H1 (cell line): ENCODE measurements around the gene DCAF17. TPM values are rescaled to one million over a fixed set of nuclear protein-coding genes. Genes with fewer than 3 reads are reported as not detected.

Source experiments
- CTCF ChIA-PET: fragments of 300-600 bp; sonication (Branson Sonifier 250); formaldehyde crosslinking; loops from one replicate; lab custom pipeline; 2021; ENCODE audit not compliant: partially characterized antibody; lab: Charles Lee
- POLR2A ChIA-PET: fragments of 300-600 bp; sonication (Branson Sonifier 250); formaldehyde crosslinking; loops from one replicate; lab custom pipeline; 2021; ENCODE audit warnings: inconsistent platforms; ENCODE audit not compliant: partially characterized antibody; lab: Charles Lee
- DNase-seq, 2 experiments: peaks; one replicate each; pipeline versions ENCODE4 v3.0.0 to v3.0.0-alpha.2; 2010 to 2022; ENCODE audit warnings: low spot score in 2 of 2, low read depth in 1 of 2, mixed read lengths in 1 of 2
- FAIRE-seq: peaks from 2 replicates; lab custom pipeline; 2011; peaks lifted over from hg19 to GRCh38; lab: Jason Lieb, UNC
- H2AFZ ChIP-seq: 2 replicates; pipeline ENCODE4 v1.8.1; 2012; ENCODE audit warnings: low read length, inconsistent platforms
- H2AK5ac ChIP-seq: 2 replicates; pipeline ENCODE4 v1.6.1; 2013; ENCODE audit warnings: low read depth, low read length
- H2BK120ac ChIP-seq: replicated peaks from 2 replicates; pipeline ENCODE3; 2013; ENCODE audit warnings: low read depth, low read length, inconsistent platforms
- H2BK12ac ChIP-seq: 2 replicates; pipeline ENCODE4 v1.6.1; 2013; ENCODE audit warnings: low read depth, low read length
- H2BK15ac ChIP-seq: 2 replicates; pipeline ENCODE4 v1.6.1; 2013; ENCODE audit warnings: low read length
- H2BK20ac ChIP-seq: 2 replicates; pipeline ENCODE4 v1.6.1; 2013; ENCODE audit warnings: low read length
- H2BK5ac ChIP-seq: 2 replicates; pipeline ENCODE4 v1.6.1; 2013; ENCODE audit warnings: low read depth, low read length
- H3K14ac ChIP-seq: 2 replicates; pipeline ENCODE4 v1.6.1; 2013; ENCODE audit warnings: inconsistent platforms; ENCODE audit not compliant: insufficient read length
- H3K18ac ChIP-seq: 2 replicates; pipeline ENCODE4 v1.6.1; 2013; ENCODE audit warnings: low read length; ENCODE audit errors: extremely low read depth
- H3K23ac ChIP-seq: 2 replicates; pipeline ENCODE4 v1.6.1; 2013; ENCODE audit warnings: inconsistent platforms; ENCODE audit not compliant: insufficient read length
- H3K23me2 ChIP-seq: 2 replicates; pipeline ENCODE4 v1.6.1; 2013; ENCODE audit warnings: low read depth, low read length
- H3K27ac ChIP-seq: 2 replicates; pipeline ENCODE4 v1.6.1; 2011; ENCODE audit warnings: low read depth, low read length, inconsistent platforms
- H3K27me3 ChIP-seq, 4 experiments: replicated peaks in 1 of 4; 1 replicate in 1 of 4; 2 replicates in 3 of 4; pipeline versions ENCODE4 v1.6.1 to v1.8.1; 2011 to 2013; ENCODE audit warnings: low read length in 3 of 4, mild to moderate bottlenecking in 3 of 4, inconsistent platforms in 2 of 4, mixed read lengths in 2 of 4, moderate library complexity in 1 of 4; ENCODE audit not compliant: control insufficient read depth in 3 of 4, insufficient read depth in 3 of 4; ENCODE audit errors: extremely low read depth in 1 of 4
- H3K36me3 ChIP-seq, 4 experiments: 2 replicates each; pipeline versions ENCODE4 v1.6.1 to v1.8.1; 2011 to 2013; ENCODE audit warnings: mild to moderate bottlenecking in 4 of 4, low read length in 3 of 4, moderate library complexity in 2 of 4, control low read depth in 1 of 4, inconsistent platforms in 1 of 4; ENCODE audit not compliant: insufficient read depth in 4 of 4, control insufficient read depth in 2 of 4
- H3K4ac ChIP-seq: replicated peaks from 2 replicates; pipeline ENCODE3; 2013; ENCODE audit warnings: low read length, low read depth, mixed read lengths, inconsistent platforms; ENCODE audit not compliant: insufficient read length
- H3K4me1 ChIP-seq, 4 experiments: replicated peaks in 1 of 4; 1 replicate in 1 of 4; 2 replicates in 3 of 4; pipeline versions ENCODE4 v1.6.1 to v1.8.1; 2011 to 2013; ENCODE audit warnings: low read length in 3 of 4, inconsistent platforms in 2 of 4, mixed read lengths in 1 of 4; ENCODE audit not compliant: insufficient read depth in 4 of 4, control insufficient read depth in 3 of 4
- H3K4me2 ChIP-seq, 2 experiments: 2 replicates each; pipeline versions ENCODE4 v1.6.1 to v1.8.1; 2011 to 2013; ENCODE audit warnings: low read depth in 2 of 2, low read length in 2 of 2, control low read depth in 1 of 2, inconsistent platforms in 1 of 2, mild to moderate bottlenecking in 1 of 2; ENCODE audit not compliant: insufficient read depth in 1 of 2
- H3K4me3 ChIP-seq, 4 experiments: fragments of 200-600, 300-600 bp in 1 of 4; sonication (generic), shearing (Covaris generic), sonication (Bioruptor Twin) in 1 of 4; 2 replicates each; pipeline versions ENCODE4 v1.5.1 to v1.8.1; 2011 to 2016; ENCODE audit warnings: low read length in 4 of 4, low read depth in 3 of 4, control low read depth in 2 of 4, inconsistent platforms in 2 of 4, mild to moderate bottlenecking in 2 of 4, mixed read lengths in 1 of 4, moderate library complexity in 1 of 4; ENCODE audit not compliant: insufficient read depth in 2 of 4; ENCODE audit errors: extremely low read depth in 1 of 4
- H3K56ac ChIP-seq: replicated peaks from 2 replicates; pipeline ENCODE3; 2013; ENCODE audit warnings: low read depth, mild to moderate bottlenecking, mixed read lengths, low read length, inconsistent platforms; ENCODE audit not compliant: insufficient read length
- H3K79me1 ChIP-seq: 2 replicates; pipeline ENCODE4 v1.6.1; 2013; ENCODE audit warnings: low read depth, low read length, control low read depth
- H3K79me2 ChIP-seq, 2 experiments: 2 replicates each; pipeline versions ENCODE4 v1.6.1 to v1.8.1; 2012 to 2013; ENCODE audit warnings: low read length in 2 of 2, mild to moderate bottlenecking in 2 of 2, inconsistent platforms in 1 of 2; ENCODE audit not compliant: insufficient read depth in 2 of 2, control insufficient read depth in 1 of 2
- H3K9ac ChIP-seq, 4 experiments: replicated peaks in 1 of 4; 1 replicate in 1 of 4; 2 replicates in 3 of 4; pipeline versions ENCODE4 v1.6.1 to v1.8.1; 2011 to 2013; ENCODE audit warnings: low read depth in 3 of 4, low read length in 3 of 4, control low read depth in 2 of 4, mild to moderate bottlenecking in 2 of 4, moderate library complexity in 2 of 4, inconsistent platforms in 1 of 4; ENCODE audit errors: extremely low read depth in 1 of 4
- H3K9me3 ChIP-seq, 2 experiments: 2 replicates each; pipeline versions ENCODE4 v1.6.1 to v1.8.1; 2012 to 2013; ENCODE audit warnings: mild to moderate bottlenecking in 2 of 2, moderate library complexity in 2 of 2, control low read depth in 1 of 2, inconsistent platforms in 1 of 2, low read depth in 1 of 2, low read length in 1 of 2, mixed read lengths in 1 of 2; ENCODE audit not compliant: insufficient read depth in 2 of 2
- H4K20me1 ChIP-seq, 2 experiments: replicated peaks in 1 of 2; 2 replicates each; pipeline versions ENCODE3 to v1.8.1; 2011 to 2013; ENCODE audit warnings: inconsistent platforms in 2 of 2, low read length in 2 of 2, mild to moderate bottlenecking in 1 of 2; ENCODE audit not compliant: insufficient read depth in 2 of 2, control insufficient read depth in 1 of 2
- H4K5ac ChIP-seq: 2 replicates; pipeline ENCODE4 v1.6.1; 2013; ENCODE audit warnings: low read length, low read depth, mixed read lengths, inconsistent platforms; ENCODE audit not compliant: insufficient read length
- H4K8ac ChIP-seq: 2 replicates; pipeline ENCODE4 v1.8.0; 2013; ENCODE audit warnings: mild to moderate bottlenecking, moderate library complexity, low read length, inconsistent platforms; ENCODE audit not compliant: insufficient read depth; ENCODE audit errors: extremely low read depth
- H4K91ac ChIP-seq: replicated peaks from 2 replicates; pipeline ENCODE3; 2013; ENCODE audit warnings: low read length, mixed read lengths, inconsistent platforms; ENCODE audit not compliant: insufficient read length
- GTF2F1 ChIP-seq: IDR thresholded peaks from 2 replicates; pipeline ENCODE4 v1.6.1; 2012; ENCODE audit warnings: low read depth, low read length, improper control_type of control experiment, borderline replicate concordance
- HDAC6 ChIP-seq: IDR thresholded peaks from one replicate; pipeline ENCODE4 v1.7.1; 2012; ENCODE audit warnings: low read depth, mild to moderate bottlenecking, inconsistent platforms, low read length, moderate library complexity
- JUN ChIP-seq: IDR thresholded peaks from 2 replicates; pipeline ENCODE4 v1.6.1; 2011; ENCODE audit warnings: low read depth, mild to moderate bottlenecking, improper control_type of control experiment, low read length
- JUND ChIP-seq: IDR thresholded peaks from 2 replicates; pipeline ENCODE4 v1.6.1; 2011; ENCODE audit warnings: mild to moderate bottlenecking, improper control_type of control experiment, low read length
- POU5F1 ChIP-seq: IDR thresholded peaks from 2 replicates; pipeline ENCODE4 v1.6.1; 2011; ENCODE audit warnings: low read depth, mild to moderate bottlenecking, low read length, moderate library complexity
- RFX5 ChIP-seq: IDR thresholded peaks from 2 replicates; pipeline ENCODE4 v1.6.1; 2011; ENCODE audit warnings: low read depth, low read length, improper control_type of control experiment, borderline replicate concordance
- RNF2 ChIP-seq: fragments of 200-900, 300-1000 bp; sonication (generic); IDR thresholded peaks from 2 replicates; pipeline ENCODE4 v1.7.1; 2016; ENCODE audit warnings: borderline replicate concordance, low read depth, mild to moderate bottlenecking, antibody characterized with exemption, low read length; ENCODE audit not compliant: poor library complexity, severe bottlenecking; ENCODE audit errors: missing control alignments
- YY1 ChIP-seq: IDR thresholded peaks from 2 replicates; pipeline ENCODE4 v1.6.1; 2011; ENCODE audit warnings: low read depth, mild to moderate bottlenecking, low read length
- WGBS, 2 experiments: shearing (Covaris generic) in 1 of 2; methylation state at CpG; one replicate each; pipeline versions ENCODE4 v1.1.6 to v1.1.7; 2013 to 2015; ENCODE audit warnings: low lambda C conversion rate in 2 of 2, mixed read lengths in 2 of 2, inconsistent platforms in 1 of 2, low coverage in 1 of 2, missing lambda C conversion rate in 1 of 2; ENCODE audit not compliant: insufficient replicate concordance in 2 of 2, insufficient coverage in 1 of 2, insufficient read length in 1 of 2; ENCODE audit errors: extremely low coverage in 1 of 2, missing lambda C conversion rate in 1 of 2; 5-methylcytosine and 5-hydroxymethylcytosine counted together
- polyA plus RNA-seq, 7 experiments: library from polyadenylated mRNA; depleted of rRNA in 3 of 7; stranded (reverse) in 5 of 7; unstranded in 2 of 7; fragments of >200 nt in 5 of 7; fragments of 200-250 nt in 2 of 7; gene quantifications; 1 replicate in 5 of 7; 2 replicates in 1 of 7; 4 replicates in 1 of 7; pipeline versions ENCODE4 v1.2.1 to v1.2.3, GENCODE V29; 2011 to 2013; ENCODE audit warnings: missing spikeins in 2 of 7, mixed read lengths in 2 of 7
- total RNA-seq: library from RNA; stranded (reverse); fragmentation: NEBNext Ultra II Directional; extraction: Animal tissue kit (Norgen Biotek cat#: 25700); gene quantifications from 2 replicates; pipeline ENCODE4 v1.2.1, GENCODE V29; 2021
- TF ChIP-seq, protein P1 (sequence below): IDR thresholded peaks from 2 replicates; pipeline ENCODE4 v1.6.1; 2011; ENCODE audit warnings: low read depth, mild to moderate bottlenecking, low read length; ENCODE audit not compliant: insufficient read depth

Gene DCAF17
- total and polyA plus RNA-seq, 2 of the 8 experiments (the other 6 are each of a cell fraction or from before 2014, with no cell fraction given) = 10.7 to 30.0 TPM

DNA sequence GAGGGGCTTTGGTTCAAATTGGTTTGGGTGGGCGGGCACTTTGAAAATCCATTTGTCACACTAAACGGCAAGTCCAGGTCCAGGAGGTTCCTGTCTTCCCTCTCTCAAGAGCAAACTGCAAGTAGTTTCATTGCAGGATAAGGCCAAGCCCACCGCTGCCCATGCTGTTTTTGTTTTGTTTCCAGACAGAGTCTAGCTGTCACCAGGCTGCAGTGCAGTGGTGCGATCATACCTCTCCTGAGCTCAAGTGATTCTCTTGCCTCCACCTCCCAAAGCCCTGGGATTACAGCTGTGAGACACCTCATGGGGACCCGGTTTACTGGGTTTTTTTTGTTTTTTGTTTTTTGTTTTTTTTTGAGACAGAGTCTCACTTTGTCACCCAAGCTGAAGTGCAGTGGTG, 86.4 kb downstream of the DCAF17 start:
- FAIRE-seq = no peak
- H3K79me1 ChIP-seq = no peaks in the 10 kb centered on the region
- no peaks in the 10 kb centered on the region for H3K36me3 ChIP-seq
- H2AK5ac ChIP-seq = no peak overlapping the region
- no peak overlapping the region for H2BK20ac ChIP-seq
- H3K4me1 ChIP-seq = peaks cover 7 to 21% (median 12%) of the 10 kb centered on the region in 4 experiments; a peak in 5 of 7 replicates
- H3K79me2 ChIP-seq = peaks cover 0 to 17% of the 10 kb centered on the region in 2 experiments; a peak in 3 of 4 replicates
- H3K4me2 ChIP-seq = no peak overlapping the region
- POLR2A ChIA-PET = interaction anchor here (0.6 to 4.5 kb wide), 6 partner anchors 9 to 547 kb away, joined by 3 to 32 read pairs (median 10); partner anchors contain the start of genes DCAF17 and METTL8
- no peak overlapping the region for H3K23ac ChIP-seq
- no peak overlapping the region for H3K4me3 ChIP-seq
- H3K56ac ChIP-seq = no peak overlapping the region
- no peak overlapping the region for H4K8ac ChIP-seq
- 90% methylated on average over 5 of the region's 5 CpGs; no CpG with 5 or more reads in 1 of the 2 experiments for WGBS, 2 experiments
- H3K27ac ChIP-seq = no peak overlapping the region
- H4K5ac ChIP-seq = no peak overlapping the region
- H2AFZ ChIP-seq = no peak overlapping the region
- H3K27me3 ChIP-seq = no peaks in the 10 kb centered on the region
- no peak for DNase-seq
- no peak overlapping the region for H2BK12ac ChIP-seq
- H2BK120ac ChIP-seq = no peak overlapping the region
- peaks cover 0 to 2% of the 10 kb centered on the region in 2 experiments for H4K20me1 ChIP-seq
- H3K23me2 ChIP-seq = peaks cover 16% of the 10 kb centered on the region
- no peak overlapping the region for H4K91ac ChIP-seq
- no peak overlapping the region for H3K14ac ChIP-seq
- H3K4ac ChIP-seq = no peak overlapping the region
- CTCF ChIA-PET = interaction anchor here (0.6 to 3.0 kb wide), 9 partner anchors 9 to 79 kb away, joined by 3 to 20 read pairs (median 3); no protein-coding TSS in a partner anchor
- H2BK15ac ChIP-seq = no peak overlapping the region
- H3K18ac ChIP-seq = no peak overlapping the region
- H2BK5ac ChIP-seq = no peak overlapping the region
- H3K9ac ChIP-seq = no peak overlapping the region
- H3K9me3 ChIP-seq = no peaks in the 10 kb centered on the region
- TF ChIP-seq HDAC6 (no peak), JUND (no peak), GTF2F1 (no peak), RFX5 (no peak), POU5F1 (no peak), JUN (no peak), RNF2 (no peak), YY1 (no peak)
- TF ChIP-seq, protein P1, sequence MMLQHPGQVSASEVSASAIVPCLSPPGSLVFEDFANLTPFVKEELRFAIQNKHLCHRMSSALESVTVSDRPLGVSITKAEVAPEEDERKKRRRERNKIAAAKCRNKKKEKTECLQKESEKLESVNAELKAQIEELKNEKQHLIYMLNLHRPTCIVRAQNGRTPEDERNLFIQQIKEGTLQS = no peak
